Measurements from ENCODE around the gene TACR2.

TACR2 gene

DNA sequence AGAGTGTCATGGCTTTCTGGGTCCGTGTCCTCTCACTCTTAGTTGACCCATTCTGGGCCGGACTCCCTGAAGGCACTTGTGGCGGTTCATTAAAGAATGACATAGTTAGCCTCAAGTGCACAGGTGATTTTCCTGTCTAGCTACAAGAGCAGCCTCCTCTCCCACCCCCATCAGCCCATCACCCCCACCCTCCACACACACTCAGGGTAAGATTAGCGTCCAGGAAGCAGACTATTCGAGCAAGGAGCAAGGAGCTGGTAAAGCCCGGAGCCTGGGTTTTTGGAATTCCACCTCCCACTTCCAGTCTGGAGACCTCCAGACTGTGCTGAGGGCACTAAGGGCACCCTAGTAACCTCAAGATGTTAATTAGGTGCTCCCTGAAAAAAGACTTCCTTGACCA is 39.5 kb downstream of the TACR2 start:
- DNase-seq (ENCODE audit: low read depth in 2 of 2) = no peak
- H3K4me3 ChIP-seq (replicated peaks in 1 of 2; ENCODE audit: low read depth in 2 of 2, low read length in 2 of 2) = no peak overlapping the region
- TF ChIP-seq, protein P1, sequence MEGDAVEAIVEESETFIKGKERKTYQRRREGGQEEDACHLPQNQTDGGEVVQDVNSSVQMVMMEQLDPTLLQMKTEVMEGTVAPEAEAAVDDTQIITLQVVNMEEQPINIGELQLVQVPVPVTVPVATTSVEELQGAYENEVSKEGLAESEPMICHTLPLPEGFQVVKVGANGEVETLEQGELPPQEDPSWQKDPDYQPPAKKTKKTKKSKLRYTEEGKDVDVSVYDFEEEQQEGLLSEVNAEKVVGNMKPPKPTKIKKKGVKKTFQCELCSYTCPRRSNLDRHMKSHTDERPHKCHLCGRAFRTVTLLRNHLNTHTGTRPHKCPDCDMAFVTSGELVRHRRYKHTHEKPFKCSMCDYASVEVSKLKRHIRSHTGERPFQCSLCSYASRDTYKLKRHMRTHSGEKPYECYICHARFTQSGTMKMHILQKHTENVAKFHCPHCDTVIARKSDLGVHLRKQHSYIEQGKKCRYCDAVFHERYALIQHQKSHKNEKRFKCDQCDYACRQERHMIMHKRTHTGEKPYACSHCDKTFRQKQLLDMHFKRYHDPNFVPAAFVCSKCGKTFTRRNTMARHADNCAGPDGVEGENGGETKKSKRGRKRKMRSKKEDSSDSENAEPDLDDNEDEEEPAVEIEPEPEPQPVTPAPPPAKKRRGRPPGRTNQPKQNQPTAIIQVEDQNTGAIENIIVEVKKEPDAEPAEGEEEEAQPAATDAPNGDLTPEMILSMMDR (IDR thresholded peaks at IDR 0.05; ENCODE audit: low read depth, low read length) = no peak

DNA sequence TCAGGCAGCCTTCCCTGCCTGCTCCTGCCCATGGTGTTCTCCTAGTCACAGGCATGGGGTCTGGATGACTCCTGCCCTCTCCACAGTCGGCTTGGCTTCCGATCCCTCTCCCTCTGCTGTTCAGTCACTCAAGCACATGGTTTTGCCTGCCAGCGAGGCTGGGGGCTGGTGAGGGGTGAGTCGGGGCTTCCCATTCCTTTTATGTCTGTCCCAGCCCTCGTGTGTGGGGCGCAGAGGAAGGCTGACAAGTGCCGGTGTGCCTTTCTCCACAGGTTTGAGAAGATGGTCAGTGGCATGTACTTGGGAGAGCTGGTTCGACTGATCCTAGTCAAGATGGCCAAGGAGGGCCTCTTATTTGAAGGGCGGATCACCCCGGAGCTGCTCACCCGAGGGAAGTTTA is 40.1 kb downstream of the TACR2 start:
- TF ChIP-seq, protein P1 (IDR thresholded peaks at IDR 0.05; ENCODE audit: low read depth, low read length) = no peak
- H3K4me3 ChIP-seq (replicated peaks in 1 of 2; ENCODE audit: low read depth in 2 of 2, low read length in 2 of 2) = no peak overlapping the region
- DNase-seq (ENCODE audit: low read depth in 2 of 2) = no peak

DNA sequence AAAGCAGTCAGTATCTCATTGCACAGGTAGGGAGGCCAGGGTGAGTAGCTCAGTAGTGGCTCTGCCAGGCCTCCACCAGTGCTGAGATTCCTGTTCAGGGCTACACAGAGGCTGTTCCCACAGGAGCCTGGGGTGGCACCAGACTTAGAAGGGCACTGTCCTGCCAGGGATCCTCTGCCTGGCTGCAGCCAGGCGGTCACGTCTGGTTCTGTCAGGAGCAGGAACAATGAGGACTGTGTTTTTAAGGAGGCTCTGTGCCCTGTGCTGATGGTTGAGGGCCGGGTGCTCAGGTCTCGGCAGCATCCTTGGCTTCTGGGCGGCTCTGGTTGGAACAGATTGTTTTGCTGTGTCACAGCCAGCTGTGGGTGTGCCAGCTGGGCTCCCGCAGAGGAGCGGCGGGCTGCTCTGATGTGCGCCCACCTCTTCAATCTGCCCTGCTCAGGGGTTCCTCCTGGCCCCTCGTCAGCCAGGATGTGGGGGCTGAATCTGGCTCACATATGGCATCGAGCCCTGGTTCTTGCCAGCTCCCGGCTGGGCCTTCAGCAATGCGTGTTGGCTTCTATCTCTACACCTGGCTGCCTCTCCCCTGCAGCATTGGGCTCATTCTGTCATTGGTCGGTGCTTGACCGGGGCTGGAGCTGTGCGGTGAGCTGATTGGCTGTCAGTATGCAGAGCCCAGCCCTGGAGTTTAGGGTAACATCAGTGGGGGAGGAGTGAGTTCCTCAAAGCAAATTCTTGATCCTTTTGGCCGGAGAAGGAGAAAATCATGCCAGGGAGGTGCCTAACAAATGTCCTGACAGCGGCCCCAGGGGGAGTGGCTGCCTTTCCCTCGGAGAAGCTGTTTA is 41.2 kb downstream of the TACR2 start:
- no peak overlapping the region for H3K4me3 ChIP-seq (replicated peaks in 1 of 2; ENCODE audit: low read depth in 2 of 2, low read length in 2 of 2)
- TF ChIP-seq, protein P1 (IDR thresholded peaks at IDR 0.05; ENCODE audit: low read depth, low read length) = no peak
- peak in 1 of 2 donors; percentile 87 for DNase-seq (ENCODE audit: low read depth in 2 of 2)

DNA sequence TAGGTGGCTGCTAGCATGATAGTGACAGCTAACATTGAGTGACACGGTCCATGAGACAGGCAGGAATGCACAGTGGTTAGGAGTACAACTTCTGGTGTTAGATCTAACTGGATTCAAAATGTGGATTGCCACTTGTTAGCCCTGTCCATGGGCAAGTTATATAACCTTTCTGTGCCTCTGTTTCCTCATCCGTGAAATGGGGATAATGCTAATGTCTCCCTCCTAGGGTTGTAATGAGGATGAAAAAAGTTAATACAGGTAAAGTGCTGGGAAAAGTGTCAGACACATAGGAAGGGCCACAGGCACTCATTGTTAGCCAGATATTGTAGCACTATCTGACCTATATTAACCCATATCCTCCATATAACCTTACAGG is 41.8 kb downstream of the TACR2 start:
- no peak overlapping the region for H3K4me3 ChIP-seq (replicated peaks in 1 of 2; ENCODE audit: low read depth in 2 of 2, low read length in 2 of 2)
- TF ChIP-seq, protein P1 (IDR thresholded peaks at IDR 0.05; ENCODE audit: low read depth, low read length) = no peak
- no peak for DNase-seq (ENCODE audit: low read depth in 2 of 2)

DNA sequence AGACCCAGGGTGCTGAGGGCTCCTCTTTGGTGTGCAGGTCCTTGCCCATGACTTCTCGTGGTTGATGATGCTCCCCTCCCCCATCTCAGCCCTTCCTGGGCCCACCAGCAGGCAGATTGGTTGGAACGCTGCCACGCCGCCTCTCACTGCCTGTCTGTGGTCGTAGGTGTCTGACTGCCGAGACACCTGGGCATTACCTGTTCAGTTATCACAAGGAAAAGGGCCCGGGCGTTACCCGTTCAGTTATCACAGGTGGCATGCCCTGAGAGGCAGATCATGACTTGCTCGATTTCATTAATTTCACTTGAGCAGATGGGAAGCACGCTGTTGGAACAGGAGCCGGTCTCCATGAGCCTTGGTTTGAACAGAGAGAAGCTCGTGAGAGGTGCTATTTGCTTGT is 42.5 kb downstream of the TACR2 start:
- TF ChIP-seq, protein P1 (IDR thresholded peaks at IDR 0.05; ENCODE audit: low read depth, low read length) = no peak
- H3K4me3 ChIP-seq (replicated peaks in 1 of 2; ENCODE audit: low read depth in 2 of 2, low read length in 2 of 2) = no peak overlapping the region
- DNase-seq (ENCODE audit: low read depth in 2 of 2) = no peak

DNA sequence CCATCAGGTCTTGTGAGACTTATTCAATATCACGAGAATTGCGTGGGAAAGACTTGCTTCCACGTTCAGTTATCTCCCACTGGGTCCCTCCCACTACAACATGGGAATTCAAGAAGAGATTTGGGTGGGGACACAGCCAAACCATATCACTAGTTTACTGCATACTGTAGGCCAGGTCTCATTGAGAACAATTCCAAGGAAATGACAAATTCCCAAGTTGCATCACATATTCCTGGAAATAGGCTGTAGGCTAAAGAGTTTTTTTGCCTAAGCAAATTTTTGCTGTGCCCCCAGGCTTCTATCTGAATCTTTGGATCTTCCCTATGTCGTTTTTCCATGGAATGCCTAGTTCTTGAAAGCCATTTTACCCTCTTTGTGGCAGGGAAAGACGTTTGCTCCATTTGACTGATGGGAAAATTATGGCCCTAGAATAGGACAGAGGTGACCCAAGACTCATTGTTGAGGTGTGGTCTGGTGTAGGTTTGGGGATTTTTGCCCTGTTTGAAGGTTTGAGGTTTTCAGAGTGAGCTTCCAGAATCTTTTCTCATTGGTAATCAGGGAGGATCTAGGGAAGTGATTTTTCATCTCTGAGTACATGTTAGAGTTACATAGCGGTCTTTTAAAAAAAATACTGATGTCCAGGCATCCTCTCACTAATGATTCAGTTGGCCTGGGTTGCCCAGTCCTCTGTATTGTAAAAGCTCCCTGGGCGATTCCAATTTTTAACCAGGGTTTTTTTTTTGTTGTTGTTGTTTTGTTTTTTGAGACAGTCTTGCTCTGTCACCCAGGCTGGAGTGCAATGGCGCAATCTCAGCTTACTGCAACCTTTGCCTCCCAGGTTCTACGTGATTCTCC is 44.4 kb downstream of the TACR2 start:
- peak; percentile 61 to 88 for DNase-seq (ENCODE audit: low read depth in 2 of 2)
- TF ChIP-seq, protein P1 (IDR thresholded peaks at IDR 0.05; ENCODE audit: low read depth, low read length) = no peak
- no peak overlapping the region for H3K4me3 ChIP-seq (replicated peaks in 1 of 2; ENCODE audit: low read depth in 2 of 2, low read length in 2 of 2)

All from cardiac fibroblast (primary cell).